Measurements from ENCODE around the gene TSHZ2. TPM values are rescaled to one million over a fixed set of nuclear protein-coding genes. Genes with fewer than 3 reads are reported as not detected.

Gene TSHZ2
- total RNA-seq, 1 experiment from 2014 or later: 0.20 TPM

DNA sequence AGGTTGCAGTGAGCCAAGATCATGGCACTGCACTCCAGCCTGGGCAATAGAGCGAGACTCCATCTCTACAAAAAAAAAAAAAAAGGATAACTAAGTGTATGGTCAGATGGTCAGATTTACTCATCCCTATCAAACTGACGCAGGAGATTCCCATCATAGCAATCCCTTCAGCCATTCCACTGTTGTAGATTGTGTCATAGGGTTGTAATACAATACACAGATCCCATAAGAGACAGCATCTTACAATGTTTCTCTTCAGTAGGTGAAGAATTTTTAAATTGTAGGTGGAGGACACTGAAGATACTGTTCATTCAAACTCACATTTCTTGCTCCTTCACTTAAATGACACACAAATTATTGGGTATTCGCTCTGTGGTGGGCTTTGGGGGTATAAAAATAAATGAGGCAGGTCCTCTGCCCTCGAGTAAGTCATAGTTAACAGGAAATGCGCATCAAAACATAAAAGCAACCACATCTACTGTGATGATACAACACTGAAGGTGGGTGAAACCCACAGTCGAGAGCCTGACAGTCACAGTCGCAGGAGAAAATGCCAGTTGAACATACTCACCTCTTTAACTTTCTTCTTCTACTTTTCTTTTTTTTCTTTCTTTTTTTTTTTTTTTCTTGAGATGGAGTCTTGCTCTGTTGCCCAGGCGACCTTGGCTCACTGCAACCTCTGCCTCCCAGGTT lies 416.0 kb downstream of the TSHZ2 start:
- DNase-seq (ENCODE audit: low spot score): no peak
- Mint-ChIP-seq H3K9me3 (peaks cover 3% of the 10 kb centered on the region), H3K27ac (no peak overlapping the region), H3K36me3 (no peaks in the 10 kb centered on the region), H3K4me1 (peaks cover 28% of the 10 kb centered on the region), H3K27me3 (ENCODE audit: low read depth) (no peaks in the 10 kb centered on the region), H3K4me3 (no peak overlapping the region)
- no peak for ATAC-seq
- no peak for TF ChIP-seq HMGA2 (CRISPR knock-in tag; IDR thresholded peaks at IDR 0.05)
- TF ChIP-seq, protein P1, sequence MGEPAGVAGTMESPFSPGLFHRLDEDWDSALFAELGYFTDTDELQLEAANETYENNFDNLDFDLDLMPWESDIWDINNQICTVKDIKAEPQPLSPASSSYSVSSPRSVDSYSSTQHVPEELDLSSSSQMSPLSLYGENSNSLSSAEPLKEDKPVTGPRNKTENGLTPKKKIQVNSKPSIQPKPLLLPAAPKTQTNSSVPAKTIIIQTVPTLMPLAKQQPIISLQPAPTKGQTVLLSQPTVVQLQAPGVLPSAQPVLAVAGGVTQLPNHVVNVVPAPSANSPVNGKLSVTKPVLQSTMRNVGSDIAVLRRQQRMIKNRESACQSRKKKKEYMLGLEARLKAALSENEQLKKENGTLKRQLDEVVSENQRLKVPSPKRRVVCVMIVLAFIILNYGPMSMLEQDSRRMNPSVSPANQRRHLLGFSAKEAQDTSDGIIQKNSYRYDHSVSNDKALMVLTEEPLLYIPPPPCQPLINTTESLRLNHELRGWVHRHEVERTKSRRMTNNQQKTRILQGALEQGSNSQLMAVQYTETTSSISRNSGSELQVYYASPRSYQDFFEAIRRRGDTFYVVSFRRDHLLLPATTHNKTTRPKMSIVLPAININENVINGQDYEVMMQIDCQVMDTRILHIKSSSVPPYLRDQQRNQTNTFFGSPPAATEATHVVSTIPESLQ (CRISPR knock-in tag; IDR thresholded peaks at IDR 0.05): no peak
- no peak for TF ChIP-seq CREB1 (CRISPR knock-in tag; IDR thresholded peaks at IDR 0.05)
- TF ChIP-seq, protein P2, sequence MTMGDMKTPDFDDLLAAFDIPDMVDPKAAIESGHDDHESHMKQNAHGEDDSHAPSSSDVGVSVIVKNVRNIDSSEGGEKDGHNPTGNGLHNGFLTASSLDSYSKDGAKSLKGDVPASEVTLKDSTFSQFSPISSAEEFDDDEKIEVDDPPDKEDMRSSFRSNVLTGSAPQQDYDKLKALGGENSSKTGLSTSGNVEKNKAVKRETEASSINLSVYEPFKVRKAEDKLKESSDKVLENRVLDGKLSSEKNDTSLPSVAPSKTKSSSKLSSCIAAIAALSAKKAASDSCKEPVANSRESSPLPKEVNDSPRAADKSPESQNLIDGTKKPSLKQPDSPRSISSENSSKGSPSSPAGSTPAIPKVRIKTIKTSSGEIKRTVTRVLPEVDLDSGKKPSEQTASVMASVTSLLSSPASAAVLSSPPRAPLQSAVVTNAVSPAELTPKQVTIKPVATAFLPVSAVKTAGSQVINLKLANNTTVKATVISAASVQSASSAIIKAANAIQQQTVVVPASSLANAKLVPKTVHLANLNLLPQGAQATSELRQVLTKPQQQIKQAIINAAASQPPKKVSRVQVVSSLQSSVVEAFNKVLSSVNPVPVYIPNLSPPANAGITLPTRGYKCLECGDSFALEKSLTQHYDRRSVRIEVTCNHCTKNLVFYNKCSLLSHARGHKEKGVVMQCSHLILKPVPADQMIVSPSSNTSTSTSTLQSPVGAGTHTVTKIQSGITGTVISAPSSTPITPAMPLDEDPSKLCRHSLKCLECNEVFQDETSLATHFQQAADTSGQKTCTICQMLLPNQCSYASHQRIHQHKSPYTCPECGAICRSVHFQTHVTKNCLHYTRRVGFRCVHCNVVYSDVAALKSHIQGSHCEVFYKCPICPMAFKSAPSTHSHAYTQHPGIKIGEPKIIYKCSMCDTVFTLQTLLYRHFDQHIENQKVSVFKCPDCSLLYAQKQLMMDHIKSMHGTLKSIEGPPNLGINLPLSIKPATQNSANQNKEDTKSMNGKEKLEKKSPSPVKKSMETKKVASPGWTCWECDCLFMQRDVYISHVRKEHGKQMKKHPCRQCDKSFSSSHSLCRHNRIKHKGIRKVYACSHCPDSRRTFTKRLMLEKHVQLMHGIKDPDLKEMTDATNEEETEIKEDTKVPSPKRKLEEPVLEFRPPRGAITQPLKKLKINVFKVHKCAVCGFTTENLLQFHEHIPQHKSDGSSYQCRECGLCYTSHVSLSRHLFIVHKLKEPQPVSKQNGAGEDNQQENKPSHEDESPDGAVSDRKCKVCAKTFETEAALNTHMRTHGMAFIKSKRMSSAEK (CRISPR knock-in tag; IDR thresholded peaks at IDR 0.05; ENCODE audit: borderline replicate concordance): no peak
- TF ChIP-seq JAZF1 (CRISPR knock-in tag; IDR thresholded peaks at IDR 0.05): no peak
- TF ChIP-seq CREM (CRISPR knock-in tag; IDR thresholded peaks at IDR 0.05): no peak
- TF ChIP-seq, protein P3, sequence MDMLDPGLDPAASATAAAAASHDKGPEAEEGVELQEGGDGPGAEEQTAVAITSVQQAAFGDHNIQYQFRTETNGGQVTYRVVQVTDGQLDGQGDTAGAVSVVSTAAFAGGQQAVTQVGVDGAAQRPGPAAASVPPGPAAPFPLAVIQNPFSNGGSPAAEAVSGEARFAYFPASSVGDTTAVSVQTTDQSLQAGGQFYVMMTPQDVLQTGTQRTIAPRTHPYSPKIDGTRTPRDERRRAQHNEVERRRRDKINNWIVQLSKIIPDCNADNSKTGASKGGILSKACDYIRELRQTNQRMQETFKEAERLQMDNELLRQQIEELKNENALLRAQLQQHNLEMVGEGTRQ (CRISPR knock-in tag; IDR thresholded peaks at IDR 0.05): no peak
- TF ChIP-seq NR2C2 (CRISPR knock-in tag; IDR thresholded peaks at IDR 0.05): no peak
- TF ChIP-seq ZNF219 (CRISPR knock-in tag; IDR thresholded peaks at IDR 0.05; ENCODE audit: borderline replicate concordance): no peak
- no peak for TF ChIP-seq FOXP1 (CRISPR knock-in tag; IDR thresholded peaks at IDR 0.05; ENCODE audit: borderline replicate concordance)
- no peak for TF ChIP-seq GRHL2 (CRISPR knock-in tag; IDR thresholded peaks at IDR 0.05; ENCODE audit: insufficient replicate concordance, severe bottlenecking)
- POLR2A ChIA-PET: no interaction called here
- CTCF ChIA-PET: interaction anchor here (0.7 kb wide), 1 partner anchor 54 kb away, joined by 3 read pairs; no protein-coding TSS in a partner anchor

DNA sequence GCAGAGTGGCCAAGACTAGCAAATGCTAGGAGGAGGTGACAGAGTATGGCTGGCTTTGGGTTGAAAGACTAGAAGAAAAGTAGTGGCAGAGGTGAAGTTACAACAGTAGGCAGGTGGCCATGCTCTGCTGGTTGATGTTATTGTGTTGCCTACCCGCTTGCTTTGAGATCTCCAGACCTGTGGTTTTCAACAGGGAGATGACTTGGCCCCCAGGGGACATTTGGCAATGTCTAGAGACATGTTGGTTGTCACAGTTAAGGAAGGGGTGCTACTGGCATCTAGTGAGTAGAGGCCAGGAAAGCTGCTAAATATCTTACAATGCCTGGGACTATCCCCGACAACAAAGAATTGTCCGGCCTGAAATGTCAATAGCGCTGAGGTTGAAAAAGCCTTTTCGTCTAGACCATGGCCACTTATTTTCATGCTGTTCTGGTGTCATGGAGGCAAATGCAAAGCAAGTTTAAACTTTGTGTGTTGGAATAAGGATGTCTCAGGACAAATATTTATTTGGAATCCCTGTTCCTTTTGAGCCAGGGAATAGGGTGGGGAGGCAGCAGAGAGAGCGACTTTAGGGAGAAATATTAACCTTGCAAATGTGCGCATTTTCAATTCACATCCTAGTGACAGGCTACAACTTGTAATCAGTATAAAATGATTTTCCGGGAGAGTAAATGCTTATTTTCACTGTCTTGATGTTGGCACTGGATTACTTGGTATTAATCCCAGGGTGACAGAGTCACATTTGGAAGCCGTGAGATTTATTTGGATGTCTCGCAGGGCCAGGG lies 417.6 kb downstream of the TSHZ2 start:
- Mint-ChIP-seq H3K4me1 (peaks cover 22% of the 10 kb centered on the region), H3K36me3 (no peaks in the 10 kb centered on the region), H3K4me3 (no peak overlapping the region), H3K9me3 (peaks cover 3% of the 10 kb centered on the region), H3K27ac (no peak overlapping the region; the same call in 1 of the 2 replicates), H3K27me3 (ENCODE audit: low read depth) (no peaks in the 10 kb centered on the region)
- DNase-seq (ENCODE audit: low spot score) (no peak), ATAC-seq (no peak)
- ChIA-PET CTCF (no interaction called here), POLR2A (no interaction called here)
- TF ChIP-seq FOXP1 (CRISPR knock-in tag; IDR thresholded peaks at IDR 0.05; ENCODE audit: borderline replicate concordance) (no peak), MXD4 (CRISPR knock-in tag; IDR thresholded peaks at IDR 0.05; ENCODE audit: borderline replicate concordance) (no peak), CBFB (CRISPR knock-in tag; IDR thresholded peaks at IDR 0.05; ENCODE audit: low read depth) (no peak), ZNF138 (CRISPR knock-in tag; conservative IDR thresholded peaks at IDR 0.05) (no peak)
- TF ChIP-seq, protein P4, sequence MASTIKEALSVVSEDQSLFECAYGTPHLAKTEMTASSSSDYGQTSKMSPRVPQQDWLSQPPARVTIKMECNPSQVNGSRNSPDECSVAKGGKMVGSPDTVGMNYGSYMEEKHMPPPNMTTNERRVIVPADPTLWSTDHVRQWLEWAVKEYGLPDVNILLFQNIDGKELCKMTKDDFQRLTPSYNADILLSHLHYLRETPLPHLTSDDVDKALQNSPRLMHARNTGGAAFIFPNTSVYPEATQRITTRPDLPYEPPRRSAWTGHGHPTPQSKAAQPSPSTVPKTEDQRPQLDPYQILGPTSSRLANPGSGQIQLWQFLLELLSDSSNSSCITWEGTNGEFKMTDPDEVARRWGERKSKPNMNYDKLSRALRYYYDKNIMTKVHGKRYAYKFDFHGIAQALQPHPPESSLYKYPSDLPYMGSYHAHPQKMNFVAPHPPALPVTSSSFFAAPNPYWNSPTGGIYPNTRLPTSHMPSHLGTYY (CRISPR knock-in tag; IDR thresholded peaks at IDR 0.05): no peak

Measured in WTC11 (cell line).